Endothelial cell of umbilical vein (primary cell): Measurements from ENCODE around the gene GABARAP. TPM values are rescaled to one million over a fixed set of nuclear protein-coding genes. Genes with fewer than 3 reads are reported as not detected.

Experiments
- BruUV-seq: library from RNA; stranded (reverse); fragments of 400-500 nt; replicated peaks from 2 replicates; lab custom pipeline; 2021; lab: Mats Ljungman, UMichigan
- CTCF ChIA-PET: fragments of 300-600, 350-600 bp; sonication (Branson Sonifier 250); formaldehyde crosslinking; loops from one replicate; lab custom pipeline; 2021; ENCODE audit warnings: antibody characterized with exemption, inconsistent platforms; lab: Charles Lee
- POLR2A ChIA-PET: fragments of 300-600, 350-600 bp; sonication (Branson Sonifier 250); formaldehyde crosslinking; loops from one replicate; lab custom pipeline; 2021; ENCODE audit warnings: antibody characterized with exemption, inconsistent platforms; lab: Charles Lee
- DNase-seq: peaks from one replicate; pipeline ENCODE4 v3.0.0-alpha.2; 2011; ENCODE audit warnings: low read depth, low spot score
- FAIRE-seq: peaks from 2 replicates; lab custom pipeline; 2011; peaks lifted over from hg19 to GRCh38; lab: Jason Lieb, UNC
- H2AFZ ChIP-seq: 2 replicates; pipeline ENCODE4 v1.6.0; 2012; ENCODE audit warnings: low read depth, low read length, control low read depth, inconsistent platforms
- H3K27ac ChIP-seq: 2 replicates; pipeline ENCODE4 v1.5.1; 2011; ENCODE audit warnings: low read depth, mild to moderate bottlenecking, control low read depth, low read length, moderate library complexity; ENCODE audit not compliant: insufficient read depth
- H3K27me3 ChIP-seq, 2 experiments: 2 replicates each; pipeline versions ENCODE4 v1.6.0 to v1.6.1; 2011; ENCODE audit warnings: low read length in 2 of 2, mixed read lengths in 1 of 2; ENCODE audit not compliant: control insufficient read depth in 2 of 2, insufficient read depth in 2 of 2
- H3K36me3 ChIP-seq, 2 experiments: 2 replicates in 1 of 2; 3 replicates in 1 of 2; pipeline ENCODE4 v1.5.1; 2011; ENCODE audit warnings: low read length in 2 of 2, mild to moderate bottlenecking in 1 of 2, moderate library complexity in 1 of 2; ENCODE audit not compliant: control insufficient read depth in 2 of 2, insufficient read depth in 2 of 2; ENCODE audit errors: extremely low read depth in 1 of 2
- H3K4me1 ChIP-seq: 3 replicates; pipeline ENCODE4 v1.5.1; 2011; ENCODE audit warnings: mild to moderate bottlenecking, low read length; ENCODE audit not compliant: control insufficient read depth, insufficient read depth; ENCODE audit errors: extremely low read depth
- H3K4me2 ChIP-seq: 2 replicates; pipeline ENCODE4 v1.6.1; 2011; ENCODE audit warnings: low read length, control low read depth, mixed read lengths; ENCODE audit not compliant: insufficient read depth
- H3K4me3 ChIP-seq, 3 experiments: fragments of 200-600 bp in 1 of 3; sonication (generic), shearing (Covaris generic) in 1 of 3; replicated peaks in 1 of 3; 2 replicates each; pipeline ENCODE4 v1.5.1; 2011 to 2016; ENCODE audit warnings: control low read depth in 3 of 3, low read length in 3 of 3, mild to moderate bottlenecking in 2 of 3, inconsistent platforms in 1 of 3, low read depth in 1 of 3, moderate library complexity in 1 of 3; ENCODE audit not compliant: insufficient read depth in 1 of 3
- H3K79me2 ChIP-seq: 2 replicates; pipeline ENCODE4 v1.6.0; 2012; ENCODE audit warnings: low read length, inconsistent platforms; ENCODE audit not compliant: control insufficient read depth, insufficient read depth
- H3K9ac ChIP-seq: replicated peaks from 2 replicates; pipeline ENCODE3; 2011; ENCODE audit warnings: low read length, control low read depth; ENCODE audit not compliant: insufficient read depth; ENCODE audit errors: extremely low read depth
- H3K9me1 ChIP-seq: replicated peaks from 3 replicates; pipeline ENCODE4 v1.6.0; 2011; ENCODE audit warnings: mild to moderate bottlenecking, low read length; ENCODE audit not compliant: control insufficient read depth, insufficient read depth; ENCODE audit errors: extremely low read depth
- H3K9me3 ChIP-seq: replicated peaks from 2 replicates; pipeline ENCODE4 v1.5.1; 2012; ENCODE audit warnings: low read length, inconsistent platforms; ENCODE audit not compliant: control insufficient read depth, insufficient read depth
- H4K20me1 ChIP-seq: replicated peaks from 2 replicates; pipeline ENCODE3; 2011; ENCODE audit warnings: mild to moderate bottlenecking, low read length; ENCODE audit not compliant: control insufficient read depth, insufficient read depth; ENCODE audit errors: extremely low read depth
- EZH2 ChIP-seq: IDR thresholded peaks from 2 replicates; pipeline ENCODE4 v1.6.1; 2012; ENCODE audit warnings: borderline replicate concordance, low read depth, mild to moderate bottlenecking, moderate library complexity, low read length, inconsistent platforms; ENCODE audit not compliant: severe bottlenecking
- FOS ChIP-seq: IDR thresholded peaks from 2 replicates; pipeline ENCODE4 v1.6.1; 2011; ENCODE audit warnings: mild to moderate bottlenecking, low read length, moderate library complexity, borderline replicate concordance; ENCODE audit not compliant: insufficient read depth
- GATA2 ChIP-seq: IDR thresholded peaks from 2 replicates; pipeline ENCODE4 v1.7.0; 2011; ENCODE audit warnings: low read depth, mild to moderate bottlenecking, moderate library complexity, mixed read lengths, low read length; ENCODE audit not compliant: insufficient read length, insufficient read depth
- JUN ChIP-seq: IDR thresholded peaks from 2 replicates; pipeline ENCODE4 v1.6.1; 2011; ENCODE audit warnings: borderline replicate concordance, low read depth; ENCODE audit not compliant: insufficient read length, insufficient read depth
- MAX ChIP-seq: IDR thresholded peaks from 2 replicates; pipeline ENCODE4 v1.6.1; 2011; ENCODE audit not compliant: insufficient read depth, insufficient read length
- MYC ChIP-seq: IDR thresholded peaks from one replicate; pipeline ENCODE4 v1.6.1; 2011; ENCODE audit warnings: mild to moderate bottlenecking, low read depth, low read length
- POLR2A ChIP-seq: IDR thresholded peaks from 2 replicates; pipeline ENCODE4 v1.6.1; 2012; ENCODE audit warnings: low read depth, mild to moderate bottlenecking, control low read depth, low read length
- POLR2AphosphoS5 ChIP-seq: IDR thresholded peaks from 2 replicates; pipeline ENCODE4 v1.6.1; 2012; ENCODE audit warnings: low read depth, mild to moderate bottlenecking, control low read depth, low read length, moderate library complexity; ENCODE audit not compliant: insufficient read depth
- dilution Hi-C: fragments of 300-500 bp; cut with MboI; formaldehyde crosslinking; loops from one replicate; pipeline ENCODE4 v1.15.0; 2019; ENCODE audit warnings: low sequenced_read_pairs; ENCODE audit not compliant: extremely low pct_ligation_motif_present
- intact Hi-C: fragments of 100-400 bp; cut with micrococcal nuclease; formaldehyde crosslinking; loops from one replicate; pipeline ENCODE4 v1.10.0; 2022
- polyA plus RNA-seq, 4 experiments: library from polyadenylated mRNA; depleted of rRNA in 3 of 4; stranded (reverse) in 3 of 4; unstranded in 1 of 4; fragments of >200 nt; gene quantifications; 2 replicates each; pipeline versions ENCODE4 v1.2.1 to v1.2.3, GENCODE V29; 2011 to 2012; ENCODE audit warnings: missing spikeins in 1 of 4
- total RNA-seq: library from RNA; stranded (reverse); gene quantifications from 2 replicates; pipeline ENCODE4 v1.2.3, GENCODE V29; 2021
- TF ChIP-seq, protein P1 (sequence below), 2 donors: IDR thresholded peaks; 1 replicate in 1 of 2; 2 replicates in 1 of 2; pipeline ENCODE4 v1.5.1; 2011; ENCODE audit warnings: low read length in 2 of 2, mild to moderate bottlenecking in 2 of 2, moderate library complexity in 2 of 2, control low read depth in 1 of 2, inconsistent platforms in 1 of 2, low read depth in 1 of 2; ENCODE audit not compliant: insufficient read depth in 1 of 2; ENCODE audit errors: extremely low read depth in 1 of 2

The GABARAP gene
- total and polyA plus RNA-seq, 2 donors (not counting 3 experiments of a cell fraction or from before 2014, with no cell fraction given), result 401 to 882 TPM

DNA sequence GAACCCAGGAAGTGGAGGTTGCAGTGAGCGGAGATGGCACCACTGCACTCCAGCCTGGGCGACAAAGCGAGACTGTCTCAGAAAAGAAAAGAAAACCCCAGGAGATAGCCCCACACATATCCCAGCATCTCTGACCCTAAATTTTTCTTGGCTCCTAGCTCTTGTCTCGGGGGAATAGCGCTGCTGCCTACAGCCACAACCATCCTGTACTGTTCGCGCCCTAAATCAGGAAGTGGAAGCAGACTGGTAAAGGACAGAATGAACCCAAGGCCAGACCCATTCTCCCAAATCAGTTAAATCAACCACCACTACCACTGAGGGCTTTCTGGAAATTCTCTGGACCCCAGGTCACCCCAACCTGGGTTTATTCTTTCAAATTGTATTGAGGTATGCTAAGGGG lies 7.6 kb upstream of the GABARAP start:
- ChIA-PET CTCF (interaction anchor here (0.7 kb wide), 1 partner anchor 204 kb away, joined by 4 read pairs; no protein-coding TSS in a partner anchor), POLR2A (no interaction called here)
- no peaks in the 10 kb centered on the region for H3K9me3 ChIP-seq
- peak overlapping the region; percentile 80 for H3K9ac ChIP-seq
- dilution Hi-C loops, result no loop called here
- no peak for FAIRE-seq
- no peaks in the 10 kb centered on the region for H4K20me1 ChIP-seq
- intact Hi-C loops, result loop anchor here (5.0 kb wide), 1 partner anchor 187 kb away; the partner anchor contains the start of genes FGF11 and TMEM102
- peaks cover 65% of the 10 kb centered on the region for H3K79me2 ChIP-seq
- TF ChIP-seq MAX (no peak), GATA2 (no peak), JUN (no peak), FOS (no peak), MYC (no peak), POLR2AphosphoS5 (no peak), POLR2A (no peak), EZH2 (no peak)
- TF ChIP-seq, protein P1, sequence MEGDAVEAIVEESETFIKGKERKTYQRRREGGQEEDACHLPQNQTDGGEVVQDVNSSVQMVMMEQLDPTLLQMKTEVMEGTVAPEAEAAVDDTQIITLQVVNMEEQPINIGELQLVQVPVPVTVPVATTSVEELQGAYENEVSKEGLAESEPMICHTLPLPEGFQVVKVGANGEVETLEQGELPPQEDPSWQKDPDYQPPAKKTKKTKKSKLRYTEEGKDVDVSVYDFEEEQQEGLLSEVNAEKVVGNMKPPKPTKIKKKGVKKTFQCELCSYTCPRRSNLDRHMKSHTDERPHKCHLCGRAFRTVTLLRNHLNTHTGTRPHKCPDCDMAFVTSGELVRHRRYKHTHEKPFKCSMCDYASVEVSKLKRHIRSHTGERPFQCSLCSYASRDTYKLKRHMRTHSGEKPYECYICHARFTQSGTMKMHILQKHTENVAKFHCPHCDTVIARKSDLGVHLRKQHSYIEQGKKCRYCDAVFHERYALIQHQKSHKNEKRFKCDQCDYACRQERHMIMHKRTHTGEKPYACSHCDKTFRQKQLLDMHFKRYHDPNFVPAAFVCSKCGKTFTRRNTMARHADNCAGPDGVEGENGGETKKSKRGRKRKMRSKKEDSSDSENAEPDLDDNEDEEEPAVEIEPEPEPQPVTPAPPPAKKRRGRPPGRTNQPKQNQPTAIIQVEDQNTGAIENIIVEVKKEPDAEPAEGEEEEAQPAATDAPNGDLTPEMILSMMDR (IDR thresholded peaks at IDR 0.05; ENCODE audit: extremely low read depth in 1 of 2, insufficient read depth in 1 of 2, low read depth in 1 of 2, low read length in 2 of 2), result no peak
- no peak for DNase-seq
- H3K36me3 ChIP-seq, result peaks cover 0 to 15% of the 10 kb centered on the region in 2 experiments
- H3K4me3 ChIP-seq, result peak overlapping the region in 1 of 3 experiments; percentile 87
- no peaks in the 10 kb centered on the region for H3K27me3 ChIP-seq
- peaks cover 23% of the 10 kb centered on the region for H3K4me1 ChIP-seq
- H2AFZ ChIP-seq, result no peak overlapping the region
- H3K4me2 ChIP-seq, result peak overlapping the region; percentile 75
- no peaks in the 10 kb centered on the region for H3K9me1 ChIP-seq
- BruUV-seq, result no TSS peak
- H3K27ac ChIP-seq, result peak overlapping the region; percentile 30
